Lung (tissue), 12 donors: ENCODE measurements around the gene TBCD. TPM values are rescaled to one million over a fixed set of nuclear protein-coding genes. Genes with fewer than 3 reads are reported as not detected.
A peak's percentile ranks its signal among the peaks of the same experiment; 100 is the strongest.

Source experiments
- ATAC-seq: fragments of 200-7000 bp; cut with Tn5 transposase; one replicate; pipeline ENCODE4 v1.9.1; 2020; ENCODE audit warnings: moderate number of reproducible peaks; ENCODE audit not compliant: insufficient read depth, low FRiP score
- DNase-seq, 3 donors: peaks; one replicate each; pipeline ENCODE4 v3.0.0-alpha.2; 2013 to 2017
- H3K27ac ChIP-seq, 2 donors: one replicate each; pipeline ENCODE4 v1.5.1; 2013; ENCODE audit warnings: mild to moderate bottlenecking in 2 of 2, moderate library complexity in 2 of 2, control low read depth in 1 of 2, inconsistent platforms in 1 of 2, low read depth in 1 of 2, low read length in 1 of 2
- H3K27me3 ChIP-seq, 3 donors: one replicate each; pipeline ENCODE4 v1.5.1; 2013; ENCODE audit warnings: low read length in 2 of 3; ENCODE audit not compliant: control insufficient read depth in 3 of 3, insufficient read depth in 3 of 3
- H3K36me3 ChIP-seq, 4 donors: one replicate each; pipeline ENCODE4 v1.5.1; 2013; ENCODE audit warnings: low read length in 4 of 4, mild to moderate bottlenecking in 1 of 4, moderate library complexity in 1 of 4; ENCODE audit not compliant: control insufficient read depth in 4 of 4, insufficient read depth in 4 of 4
- H3K4me1 ChIP-seq, 5 donors: one replicate each; pipeline ENCODE4 v1.5.1; 2013; ENCODE audit warnings: low read length in 5 of 5, mild to moderate bottlenecking in 2 of 5, moderate library complexity in 1 of 5; ENCODE audit not compliant: control insufficient read depth in 5 of 5, insufficient read depth in 5 of 5
- H3K4me3 ChIP-seq: one replicate; pipeline ENCODE4 v1.5.1; 2013; ENCODE audit warnings: mild to moderate bottlenecking, control low read depth, moderate library complexity
- H3K9ac ChIP-seq, 2 donors: one replicate each; pipeline ENCODE4 v1.5.1; 2013; ENCODE audit warnings: low read length in 2 of 2, control low read depth in 1 of 2; ENCODE audit not compliant: insufficient read depth in 1 of 2
- H3K9me3 ChIP-seq, 4 donors: one replicate each; pipeline ENCODE4 v1.5.1; 2013; ENCODE audit warnings: low read length in 3 of 4, mild to moderate bottlenecking in 1 of 4, moderate library complexity in 1 of 4; ENCODE audit not compliant: control insufficient read depth in 4 of 4, insufficient read depth in 3 of 4
- WGBS, 2 donors: extraction: QIAGEN DNeasy Blood & Tissue Kit; methylation state at CpG; one replicate each; pipeline ENCODE4 v1.1.7; 2013; 5-methylcytosine and 5-hydroxymethylcytosine counted together
- polyA plus RNA-seq, 2 donors: library from polyadenylated mRNA; stranded (reverse); fragments of 200-250 nt; gene quantifications; one replicate each; pipeline ENCODE4 v1.2.1, GENCODE V29; 2013
- total RNA-seq, 2 donors: library from RNA; depleted of rRNA in 1 of 2; stranded (reverse); fragments of >200 nt in 1 of 2; gene quantifications; one replicate each; pipeline ENCODE4 v1.2.1, GENCODE V29; 2014 to 2021
- TF ChIP-seq, protein P1 (sequence below): IDR thresholded peaks from 2 replicates; pipeline ENCODE4 v1.5.1; 2012; ENCODE audit warnings: mild to moderate bottlenecking; ENCODE audit errors: control extremely low read depth, extremely low read depth
- donor health status: control.
- donor health status: control.
- donor health status: Bipolar disorder and iron deficiency.
- donor health status: healthy.
- donor health status: DM: yes; HTN: yes; CAD: no.

The TBCD gene
- total and polyA plus RNA-seq, 4 donors: 57.6 to 119 (median 90.3) TPM

- Histone ChIP-seq H3K4me1 (peaks cover 0 to 26% (median 8%) of the 10 kb centered on the region in 5 donors), H3K27ac (no peak overlapping the region), H3K4me3 (no peak overlapping the region), H3K36me3 (peaks cover 3 to 17% (median 11%) of the 10 kb centered on the region in 4 donors), H3K9ac (no peak overlapping the region), H3K9me3 (no peaks in the 10 kb centered on the region), H3K27me3 (no peaks in the 10 kb centered on the region)
- TF ChIP-seq, protein P1, sequence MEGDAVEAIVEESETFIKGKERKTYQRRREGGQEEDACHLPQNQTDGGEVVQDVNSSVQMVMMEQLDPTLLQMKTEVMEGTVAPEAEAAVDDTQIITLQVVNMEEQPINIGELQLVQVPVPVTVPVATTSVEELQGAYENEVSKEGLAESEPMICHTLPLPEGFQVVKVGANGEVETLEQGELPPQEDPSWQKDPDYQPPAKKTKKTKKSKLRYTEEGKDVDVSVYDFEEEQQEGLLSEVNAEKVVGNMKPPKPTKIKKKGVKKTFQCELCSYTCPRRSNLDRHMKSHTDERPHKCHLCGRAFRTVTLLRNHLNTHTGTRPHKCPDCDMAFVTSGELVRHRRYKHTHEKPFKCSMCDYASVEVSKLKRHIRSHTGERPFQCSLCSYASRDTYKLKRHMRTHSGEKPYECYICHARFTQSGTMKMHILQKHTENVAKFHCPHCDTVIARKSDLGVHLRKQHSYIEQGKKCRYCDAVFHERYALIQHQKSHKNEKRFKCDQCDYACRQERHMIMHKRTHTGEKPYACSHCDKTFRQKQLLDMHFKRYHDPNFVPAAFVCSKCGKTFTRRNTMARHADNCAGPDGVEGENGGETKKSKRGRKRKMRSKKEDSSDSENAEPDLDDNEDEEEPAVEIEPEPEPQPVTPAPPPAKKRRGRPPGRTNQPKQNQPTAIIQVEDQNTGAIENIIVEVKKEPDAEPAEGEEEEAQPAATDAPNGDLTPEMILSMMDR: no peak
- no peak for ATAC-seq
- 95 to 97% methylated on average over 14 of the region's 14 CpGs for WGBS, 2 donors
- DNase-seq: no peak
Measured at GRCh38 chr17:82870541-82870940, 118.7 kb downstream of the TBCD start.

DNA sequence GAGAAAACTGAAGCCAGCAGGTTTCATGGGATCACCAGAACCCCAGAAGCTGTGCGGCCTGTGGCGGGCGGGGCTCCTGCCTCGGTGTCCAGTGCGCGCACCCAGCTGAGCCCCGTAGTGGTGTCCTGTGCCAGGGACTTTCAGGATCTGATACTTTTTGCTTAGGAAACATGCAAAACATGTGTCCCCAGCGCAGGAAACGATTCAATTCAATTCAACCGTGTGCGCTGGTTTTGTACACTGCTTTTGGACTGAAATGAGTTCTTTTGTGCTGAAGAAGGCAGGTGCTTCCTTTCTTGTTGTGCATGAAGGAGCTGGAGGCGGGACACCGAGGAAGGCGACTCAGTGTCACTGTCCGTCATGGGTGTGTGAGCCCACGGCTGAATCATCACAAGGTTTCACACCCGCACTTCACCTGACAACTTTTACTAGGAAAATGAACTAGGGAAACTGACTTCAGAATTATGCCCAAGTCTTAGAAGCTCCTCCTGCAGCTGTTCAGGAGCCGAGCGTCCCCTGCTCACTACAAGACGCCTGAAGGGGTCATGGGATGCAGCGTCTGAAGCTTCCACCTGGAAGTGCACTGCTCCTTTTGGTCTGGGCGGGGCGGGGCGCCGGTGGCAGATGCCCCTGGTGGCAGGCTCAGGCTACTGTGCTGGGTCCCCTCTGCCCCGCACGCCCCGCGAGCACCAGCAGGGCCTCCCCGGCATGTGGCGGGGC lies 119.4 kb downstream of the TBCD start:
- Histone ChIP-seq H3K36me3 (peaks cover 3 to 17% (median 11%) of the 10 kb centered on the region in 4 donors), H3K4me1 (peaks cover 0 to 30% (median 7%) of the 10 kb centered on the region in 5 donors), H3K27me3 (no peaks in the 10 kb centered on the region), H3K27ac (peak overlapping the region in 1 of 2 donors; percentile 26), H3K9ac (no peak overlapping the region), H3K4me3 (no peak overlapping the region), H3K9me3 (no peaks in the 10 kb centered on the region)
- TF ChIP-seq, protein P1: no peak
- DNase-seq (no peak), ATAC-seq (no peak)
- 88 to 89% methylated on average over 29 to 31 of the region's 31 CpGs for WGBS, 2 donors

- no peak for DNase-seq
- H3K27me3 ChIP-seq: no peaks in the 10 kb centered on the region
- TF ChIP-seq, protein P1: no peak
- peaks cover 3 to 17% (median 11%) of the 10 kb centered on the region in 4 donors for H3K36me3 ChIP-seq
- no peaks in the 10 kb centered on the region for H3K9me3 ChIP-seq
- H3K4me1 ChIP-seq: peaks cover 0 to 28% (median 9%) of the 10 kb centered on the region in 5 donors
- H3K4me3 ChIP-seq: no peak overlapping the region
- H3K27ac ChIP-seq: peak overlapping the region in 1 of 2 donors; percentile 26
- 88 to 89% methylated on average over 39 to 41 of the region's 41 CpGs for WGBS, 2 donors
- no peak overlapping the region for H3K9ac ChIP-seq
- ATAC-seq: no peak
Measured at GRCh38 chr17:82871776-82872561, 120.1 kb downstream of the TBCD start.
